HTR-8/SVneo (cell line): ENCODE measurements around the gene ARSA.

Experiments
- DNase-seq: peaks from one replicate; pipeline ENCODE4 v3.0.0; 2011; ENCODE audit warnings: low spot score, mixed read lengths; ENCODE audit not compliant: insufficient read length
- FAIRE-seq: peaks from 2 replicates; lab custom pipeline; 2011; peaks lifted over from hg19 to GRCh38; lab: Jason Lieb, UNC

The ARSA gene

DNA sequence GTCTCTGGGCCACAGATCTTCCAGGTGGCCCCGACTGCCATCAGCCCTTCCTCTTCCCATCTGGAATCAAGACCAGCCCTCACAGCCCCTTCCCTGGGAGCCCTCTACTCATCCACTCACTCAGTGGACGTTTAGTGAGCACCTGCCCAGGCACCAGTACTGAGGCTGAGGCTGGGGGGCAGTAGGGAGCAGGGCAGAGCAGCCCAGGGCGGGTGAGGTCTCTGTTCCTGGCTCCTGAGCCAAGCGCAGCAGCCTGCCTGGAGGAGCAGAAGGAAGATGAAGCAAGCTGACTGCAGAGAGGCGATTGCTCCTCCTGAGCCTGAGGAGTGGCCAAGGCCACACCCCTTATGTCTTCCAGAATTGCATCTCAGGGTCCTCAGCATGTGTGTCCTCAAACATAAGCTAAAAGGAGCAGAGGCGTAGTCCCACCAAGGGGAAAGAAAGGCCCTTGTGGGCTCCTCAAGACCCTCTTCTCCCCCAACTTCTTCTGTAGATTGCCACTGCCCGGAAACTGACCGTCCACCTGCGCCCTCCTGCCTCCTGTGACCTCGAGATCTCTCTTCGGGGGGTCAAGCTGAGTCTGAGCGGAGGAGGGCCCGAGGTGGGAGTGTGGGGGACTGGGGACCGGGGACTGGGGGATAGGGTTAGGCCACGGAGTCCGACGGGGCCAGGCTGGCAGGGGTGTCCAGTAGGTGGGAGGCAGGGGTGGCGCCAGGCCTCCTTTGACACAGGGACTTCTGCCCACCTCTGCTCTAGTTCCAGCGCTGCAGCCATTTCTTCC is 21.6 kb downstream of the ARSA start:
- FAIRE-seq, result no peak
- DNase-seq, result no peak

GRCh38 chr22:50605613-50606074 is 22.3 kb downstream of the ARSA start:
- FAIRE-seq (no peak), DNase-seq (no peak)

DNA sequence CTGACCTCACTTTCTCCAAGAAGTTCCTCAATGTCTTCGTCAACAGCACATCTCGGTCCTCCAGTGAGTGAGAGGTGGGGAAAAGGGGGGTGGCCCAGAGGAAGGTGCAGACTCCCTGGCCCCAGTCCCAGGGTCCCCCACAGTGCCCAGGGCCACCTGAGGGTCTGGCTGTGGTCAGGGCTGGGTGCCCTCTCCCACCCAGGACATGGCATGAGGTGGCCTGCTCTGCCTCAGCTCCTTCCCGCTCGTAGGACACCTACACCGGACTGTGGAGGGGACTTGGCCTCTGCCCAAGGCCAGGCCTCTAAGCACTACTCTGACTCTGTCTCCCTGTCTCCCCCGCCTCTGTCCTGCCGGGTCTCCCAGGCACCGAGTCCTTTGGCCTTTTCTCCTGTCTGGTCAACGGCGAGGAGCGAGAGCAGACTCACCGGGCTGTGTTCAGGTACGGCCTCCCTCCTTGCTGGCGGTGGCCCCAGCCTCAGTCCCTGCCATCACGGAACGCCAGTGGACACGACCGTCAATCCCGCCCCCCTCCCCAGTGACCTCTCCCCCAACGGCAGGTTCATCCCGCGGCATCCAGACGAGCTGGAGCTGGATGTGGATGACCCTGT is 22.8 kb downstream of the ARSA start:
- DNase-seq (no peak), FAIRE-seq (no peak)

DNA sequence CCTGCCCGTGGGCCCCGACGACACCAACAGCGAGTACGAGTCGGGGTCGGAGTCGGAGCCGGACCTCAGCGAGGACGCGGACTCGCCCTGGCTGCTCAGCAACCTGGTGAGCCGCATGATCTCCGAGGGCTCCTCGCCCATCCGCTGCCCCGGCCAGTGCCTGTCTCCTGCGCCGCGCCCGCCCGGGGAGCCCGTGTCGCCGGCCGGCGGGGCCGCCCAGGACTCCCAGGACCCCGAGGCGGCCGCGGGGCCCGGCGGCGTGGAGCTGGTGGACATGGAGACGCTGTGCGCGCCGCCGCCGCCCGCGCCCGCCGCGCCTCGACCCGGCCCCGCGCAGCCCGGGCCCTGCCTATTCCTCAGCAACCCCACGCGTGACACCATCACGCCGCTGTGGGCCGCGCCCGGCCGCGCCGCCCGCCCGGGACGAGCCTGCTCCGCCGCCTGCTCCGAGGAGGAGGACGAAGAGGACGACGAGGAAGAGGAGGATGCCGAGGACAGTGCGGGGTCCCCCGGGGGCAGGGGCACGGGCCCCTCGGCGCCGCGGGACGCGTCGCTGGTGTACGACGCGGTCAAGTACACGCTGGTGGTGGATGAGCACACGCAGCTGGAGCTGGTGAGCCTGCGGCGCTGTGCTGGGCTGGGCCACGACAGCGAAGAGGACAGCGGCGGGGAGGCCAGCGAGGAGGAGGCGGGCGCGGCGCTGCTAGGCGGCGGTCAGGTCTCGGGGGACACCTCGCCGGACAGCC is 23.5 kb downstream of the ARSA start:
- DNase-seq (no peak), FAIRE-seq (no peak)

- FAIRE-seq (no peak), DNase-seq (no peak)
Measured at GRCh38 chr22:50603511-50604255, 24.3 kb downstream of the ARSA start.

DNA sequence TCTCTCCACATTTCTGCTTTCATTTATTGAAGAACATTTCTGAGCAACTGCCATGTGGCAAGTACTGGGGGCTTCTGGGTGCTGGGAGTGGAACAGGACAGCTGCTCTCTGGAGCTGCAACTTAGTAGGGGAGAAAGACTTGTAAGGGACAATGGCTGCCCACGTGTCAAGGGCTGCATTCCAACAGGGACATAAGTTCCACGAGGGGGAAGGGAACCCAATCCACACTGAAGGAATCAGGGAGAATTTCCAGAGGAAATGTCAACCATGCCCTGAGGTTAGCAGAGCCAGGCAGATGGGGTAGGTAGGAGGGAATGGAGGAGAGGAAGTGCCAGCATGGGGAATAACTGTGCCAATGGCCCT is 25.6 kb downstream of the ARSA start:
- no peak for FAIRE-seq
- no peak for DNase-seq

GRCh38 chr22:50601669-50602337 is 26.1 kb downstream of the ARSA start:
- no peak for DNase-seq
- FAIRE-seq, result no peak

GRCh38 chr22:50600967-50601668 is 26.8 kb downstream of the ARSA start:
- no peak for DNase-seq

GRCh38 chr22:50600538-50600937 is 27.4 kb downstream of the ARSA start, which contains the start of gene MAPK8IP2:
MAPK8IP2 (plus strand) TSS chr22:50600793; CDS start chr22:50600819, 26 bp downstream.
- DNase-seq (no peak), FAIRE-seq (no peak)

More at GRCh38 chr22:50600967-50601668, 26.8 kb downstream of the ARSA start:
- FAIRE-seq, result no peak

GRCh38 chr22:50599816-50600455 is 28.0 kb downstream of the ARSA start:
- FAIRE-seq, result no peak
- peak; percentile 67 for DNase-seq

- DNase-seq (no peak), FAIRE-seq (no peak)
Measured at GRCh38 chr22:50597097-50597496, 30.9 kb downstream of the ARSA start.

DNA sequence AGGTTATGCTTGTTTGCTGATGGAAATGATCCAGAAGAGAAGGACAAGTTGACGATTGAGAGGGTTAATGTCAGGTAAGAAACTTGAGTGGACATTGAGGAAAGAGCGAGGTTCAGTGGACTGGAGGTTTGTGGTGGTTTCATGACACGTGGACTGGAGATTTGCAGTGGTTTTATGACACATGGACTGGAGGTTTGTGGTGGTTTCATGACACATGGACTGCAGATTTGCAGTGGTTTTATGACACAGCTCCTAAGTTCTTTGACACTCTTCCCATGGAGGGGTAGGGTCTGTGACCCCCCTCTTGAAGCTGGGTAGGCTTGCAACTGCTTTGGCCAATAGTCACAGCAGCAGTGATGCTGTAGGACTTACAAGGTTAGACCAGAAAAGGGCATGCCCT is 32.8 kb downstream of the ARSA start:
- FAIRE-seq (no peak), DNase-seq (no peak)

- no peak for FAIRE-seq
- no peak for DNase-seq
Measured at GRCh38 chr22:50587407-50587806, 40.5 kb downstream of the ARSA start.

DNA sequence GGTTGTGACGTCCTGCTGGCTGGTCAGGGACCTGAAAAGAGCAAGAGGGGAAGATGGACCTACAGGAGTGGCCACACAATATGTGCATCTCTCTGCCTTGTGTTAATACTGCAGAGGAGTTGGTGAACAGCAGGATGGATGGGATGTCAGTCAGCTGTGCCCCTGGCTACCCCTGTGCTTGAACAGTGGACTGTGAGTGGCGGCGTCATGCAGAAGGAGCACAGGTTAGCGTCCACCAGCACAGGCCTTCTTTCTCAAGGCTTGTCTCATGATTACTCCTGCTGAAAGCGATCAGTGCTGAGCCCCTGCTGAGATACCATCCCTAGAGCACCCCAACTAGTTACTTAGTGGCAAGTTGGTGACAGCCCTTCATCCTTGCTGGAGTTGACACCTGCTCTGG is 41.5 kb downstream of the ARSA start:
- no peak for FAIRE-seq
- no peak for DNase-seq

DNA sequence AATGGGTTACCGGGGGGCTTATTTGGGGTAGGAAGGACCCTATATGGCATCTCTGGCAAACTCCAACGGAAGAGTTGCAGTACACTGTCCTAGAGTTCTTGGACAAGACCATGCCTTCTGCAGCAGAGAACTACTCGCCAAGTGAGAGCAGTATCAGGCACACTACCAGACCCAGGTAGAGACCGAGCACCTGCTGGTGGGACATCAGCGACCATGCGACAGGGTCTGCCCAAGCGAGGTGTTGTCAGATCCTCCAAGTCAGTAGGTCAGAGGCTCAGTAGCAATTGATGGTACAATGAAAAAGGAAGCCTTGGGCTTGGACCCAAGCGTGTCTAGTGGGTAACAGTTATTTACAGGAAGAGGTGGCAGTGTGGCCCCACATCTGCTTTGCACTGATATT is 42.2 kb downstream of the ARSA start:
- FAIRE-seq (no peak), DNase-seq (no peak)

- DNase-seq (no peak), FAIRE-seq (no peak)
Measured at GRCh38 chr22:50585238-50585637, 42.7 kb downstream of the ARSA start.

- DNase-seq (no peak), FAIRE-seq (no peak)
Measured at GRCh38 chr22:50584106-50585096, 43.6 kb downstream of the ARSA start.
